ENCODE data around the gene NPIPB2. TPM values are rescaled to one million over a fixed set of nuclear protein-coding genes. Genes with fewer than 3 reads are reported as not detected.
"Not testable (repeated sequence)": the region's sequence is repeated elsewhere in the genome, so short reads cannot be mapped to it uniquely, and the experiment has no call there.

The NPIPB2 gene
- total RNA-seq, 1 donor from 2014 or later: 26.8 TPM

GRCh38 chr16:11973070-11973469 lies 31.2 kb upstream of the NPIPB2 start:
- Mint-ChIP-seq H3K4me1 (peaks cover 24% of the 10 kb centered on the region), H3K27me3 (ENCODE audit: low read depth) (no peaks in the 10 kb centered on the region), H3K4me3 (no peak overlapping the region), H3K36me3 (peaks cover 6% of the 10 kb centered on the region), H3K9me3 (no peaks in the 10 kb centered on the region), H3K27ac (no peak overlapping the region)
- TF ChIP-seq, protein P1, sequence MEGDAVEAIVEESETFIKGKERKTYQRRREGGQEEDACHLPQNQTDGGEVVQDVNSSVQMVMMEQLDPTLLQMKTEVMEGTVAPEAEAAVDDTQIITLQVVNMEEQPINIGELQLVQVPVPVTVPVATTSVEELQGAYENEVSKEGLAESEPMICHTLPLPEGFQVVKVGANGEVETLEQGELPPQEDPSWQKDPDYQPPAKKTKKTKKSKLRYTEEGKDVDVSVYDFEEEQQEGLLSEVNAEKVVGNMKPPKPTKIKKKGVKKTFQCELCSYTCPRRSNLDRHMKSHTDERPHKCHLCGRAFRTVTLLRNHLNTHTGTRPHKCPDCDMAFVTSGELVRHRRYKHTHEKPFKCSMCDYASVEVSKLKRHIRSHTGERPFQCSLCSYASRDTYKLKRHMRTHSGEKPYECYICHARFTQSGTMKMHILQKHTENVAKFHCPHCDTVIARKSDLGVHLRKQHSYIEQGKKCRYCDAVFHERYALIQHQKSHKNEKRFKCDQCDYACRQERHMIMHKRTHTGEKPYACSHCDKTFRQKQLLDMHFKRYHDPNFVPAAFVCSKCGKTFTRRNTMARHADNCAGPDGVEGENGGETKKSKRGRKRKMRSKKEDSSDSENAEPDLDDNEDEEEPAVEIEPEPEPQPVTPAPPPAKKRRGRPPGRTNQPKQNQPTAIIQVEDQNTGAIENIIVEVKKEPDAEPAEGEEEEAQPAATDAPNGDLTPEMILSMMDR (IDR thresholded peaks at IDR 0.05; ENCODE audit: unreplicated experiment): no peak
- DNase-seq (ENCODE audit: low spot score in 2 of 2, unreplicated experiment in 2 of 2): no peak

DNA sequence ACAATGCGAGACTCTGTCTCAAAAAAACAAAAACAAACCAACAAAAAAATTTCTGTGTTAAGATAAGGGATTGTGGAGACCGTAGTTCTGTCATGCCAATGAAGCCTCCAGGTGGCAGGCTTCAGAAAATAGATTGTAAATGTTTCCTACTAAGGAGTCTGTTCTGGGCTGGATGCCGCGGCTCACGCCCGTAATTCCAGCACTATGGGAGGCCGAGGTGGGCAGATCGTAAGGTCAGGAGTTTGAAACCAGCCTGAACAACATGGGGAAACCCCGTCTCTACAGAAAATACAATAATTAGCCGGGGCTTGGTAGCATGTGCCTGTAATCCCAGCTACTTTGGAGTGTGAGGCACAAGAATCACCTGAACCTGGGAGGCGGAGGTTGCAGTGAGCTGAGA lies 30.3 kb upstream of the NPIPB2 start:
- Mint-ChIP-seq H3K4me3 (no peak overlapping the region), H3K36me3 (peaks cover 6% of the 10 kb centered on the region), H3K4me1 (peaks cover 15% of the 10 kb centered on the region), H3K27ac (no peak overlapping the region), H3K9me3 (no peaks in the 10 kb centered on the region), H3K27me3 (ENCODE audit: low read depth) (no peaks in the 10 kb centered on the region)
- TF ChIP-seq, protein P1 (IDR thresholded peaks at IDR 0.05; ENCODE audit: unreplicated experiment): no peak
- DNase-seq (ENCODE audit: low spot score in 2 of 2, unreplicated experiment in 2 of 2): no peak

DNA sequence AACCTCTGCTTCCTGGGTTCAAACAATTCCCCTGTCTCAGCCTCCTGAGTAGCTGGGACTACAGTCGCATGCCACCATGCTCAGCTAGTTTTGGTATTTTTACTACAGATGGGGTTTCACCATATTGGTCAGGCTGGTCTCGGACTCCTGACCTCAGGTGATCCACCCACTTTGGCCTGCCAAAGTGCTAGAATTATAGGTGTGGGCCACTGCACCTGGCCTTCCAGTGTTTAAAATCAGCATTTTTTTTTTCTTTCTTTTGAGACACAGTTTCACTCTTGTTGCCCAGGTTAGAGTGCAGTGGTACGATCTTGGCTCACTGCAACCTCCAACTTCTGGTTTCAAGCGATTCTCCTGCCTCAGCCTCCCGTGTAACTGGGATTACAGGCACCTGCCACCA lies 28.4 kb upstream of the NPIPB2 start:
- not testable (repeated sequence) for H3K36me3 Mint-ChIP-seq; H3K4me3 Mint-ChIP-seq; H3K27me3 Mint-ChIP-seq (ENCODE audit: low read depth); DNase-seq (ENCODE audit: low spot score in 2 of 2, unreplicated experiment in 2 of 2); H3K4me1 Mint-ChIP-seq; H3K9me3 Mint-ChIP-seq; H3K27ac Mint-ChIP-seq

- Mint-ChIP-seq H3K27me3 (ENCODE audit: low read depth) (no peaks in the 10 kb centered on the region), H3K36me3 (peaks cover 2% of the 10 kb centered on the region), H3K27ac (no peak overlapping the region), H3K4me1 (no peaks in the 10 kb centered on the region), H3K9me3 (no peaks in the 10 kb centered on the region), H3K4me3 (no peak overlapping the region)
- TF ChIP-seq, protein P1 (IDR thresholded peaks at IDR 0.05; ENCODE audit: unreplicated experiment): no peak
- DNase-seq (ENCODE audit: low spot score in 2 of 2, unreplicated experiment in 2 of 2): no peak
Observed at GRCh38 chr16:11968577-11968976, 26.7 kb upstream of the NPIPB2 start.

DNA sequence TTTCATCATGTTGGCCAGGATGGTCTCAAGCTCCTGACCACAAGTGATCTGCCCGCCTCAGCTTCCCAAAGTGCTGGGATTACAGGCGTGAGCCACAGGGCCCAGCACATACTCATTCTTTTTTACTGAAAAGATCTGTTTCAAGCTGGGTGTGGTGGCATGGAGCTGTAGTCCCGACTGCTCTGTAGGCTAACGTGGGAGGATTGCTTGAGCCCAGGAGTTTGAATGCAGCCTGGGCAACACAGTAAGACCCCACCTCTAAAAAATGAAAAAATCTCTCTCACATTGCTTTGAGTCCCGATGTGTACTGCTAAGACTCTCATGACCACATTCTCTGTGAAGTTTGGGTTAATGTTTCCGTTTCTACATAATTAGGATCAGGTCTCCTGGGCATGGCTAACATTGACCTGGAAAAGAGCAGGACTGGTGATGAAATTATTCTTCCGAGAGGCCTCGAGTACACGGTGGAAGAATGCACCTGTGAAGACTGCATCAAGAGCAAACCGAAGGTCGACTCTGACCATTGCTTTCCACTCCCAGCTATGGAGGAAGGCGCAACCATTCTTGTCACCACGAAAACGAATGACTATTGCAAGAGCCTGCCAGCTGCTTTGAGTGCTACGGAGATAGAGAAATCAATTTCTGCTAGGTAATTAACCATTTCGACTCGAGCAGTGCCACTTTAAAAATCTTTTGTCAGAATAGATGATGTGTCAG lies 25.5 kb upstream of the NPIPB2 start:
- H3K4me1 Mint-ChIP-seq: no peaks in the 10 kb centered on the region
- H3K36me3 Mint-ChIP-seq: peaks cover 2% of the 10 kb centered on the region
- no peaks in the 10 kb centered on the region for H3K27me3 Mint-ChIP-seq (ENCODE audit: low read depth)
- TF ChIP-seq, protein P1 (IDR thresholded peaks at IDR 0.05; ENCODE audit: unreplicated experiment): no peak
- no peak overlapping the region for H3K27ac Mint-ChIP-seq
- DNase-seq (ENCODE audit: low spot score in 2 of 2, unreplicated experiment in 2 of 2): no peak
- no peak overlapping the region for H3K4me3 Mint-ChIP-seq
- H3K9me3 Mint-ChIP-seq: no peaks in the 10 kb centered on the region

DNA sequence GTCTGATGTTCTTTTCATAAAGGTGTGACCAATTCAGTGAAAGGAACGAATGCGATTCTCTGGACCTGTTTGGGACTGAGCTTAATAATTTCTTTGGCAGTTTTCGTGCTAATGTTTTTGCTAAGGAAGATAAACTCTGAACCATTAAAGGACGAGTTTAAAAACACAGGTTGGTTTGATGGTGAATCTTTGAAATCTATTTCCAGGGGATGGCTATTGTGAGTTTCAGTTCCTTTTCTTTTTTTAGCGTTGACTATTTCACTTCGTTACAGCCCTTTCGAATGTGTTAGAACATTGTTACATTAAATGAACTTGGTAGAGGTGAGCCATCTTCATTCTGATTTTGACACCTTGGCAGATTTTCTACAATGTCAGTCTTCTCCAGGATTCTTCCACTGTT lies 24.3 kb upstream of the NPIPB2 start:
- Mint-ChIP-seq H3K27ac (no peak overlapping the region), H3K4me3 (no peak overlapping the region), H3K4me1 (no peaks in the 10 kb centered on the region), H3K9me3 (no peaks in the 10 kb centered on the region), H3K36me3 (peaks cover 2% of the 10 kb centered on the region), H3K27me3 (ENCODE audit: low read depth) (no peaks in the 10 kb centered on the region)
- no peak for DNase-seq (ENCODE audit: low spot score in 2 of 2, unreplicated experiment in 2 of 2)
- TF ChIP-seq, protein P1 (IDR thresholded peaks at IDR 0.05; ENCODE audit: unreplicated experiment): no peak
